ENCODE measurements around the gene KIF1B. TPM values are rescaled to one million over a fixed set of nuclear protein-coding genes. Genes with fewer than 3 reads are reported as not detected.

KIF1B gene
- polyA plus RNA-seq, 1 of the 3 experiments (the other 2 are of a cell fraction): 6.8 TPM

- ChIA-PET CTCF (interaction anchor here (1.0 kb wide), 1 partner anchor 16 kb away, joined by 3 read pairs; no protein-coding TSS in a partner anchor), POLR2A (no interaction called here)
- no peaks in the 10 kb centered on the region for H3K4me1 ChIP-seq (ENCODE audit: control insufficient read depth in 1 of 2, insufficient read depth in 2 of 2, low read depth in 1 of 2, low read length in 1 of 2)
- H4K20me1 ChIP-seq (ENCODE audit: insufficient read depth): no peaks in the 10 kb centered on the region
- H3F3A ChIP-seq (replicated peaks; ENCODE audit: insufficient read depth): peaks cover 8% of the 10 kb centered on the region
- no peaks in the 10 kb centered on the region for H3K9me3 ChIP-seq
- H3K79me2 ChIP-seq (ENCODE audit: insufficient read depth): no peaks in the 10 kb centered on the region
- H3K27me3 ChIP-seq (ENCODE audit: insufficient read depth): no peaks in the 10 kb centered on the region
- no peak overlapping the region for H3K9ac ChIP-seq
- no peak for DNase-seq
- H3K27ac ChIP-seq (ENCODE audit: low read depth in 2 of 2, low read length in 1 of 2): no peak overlapping the region
- H3K4me2 ChIP-seq: no peak overlapping the region
- no peak overlapping the region for H2AFZ ChIP-seq (ENCODE audit: low read depth)
- H3K4me3 ChIP-seq (ENCODE audit: low read depth in 2 of 2, low read length in 1 of 2): no peak overlapping the region
- TF ChIP-seq JUND (IDR thresholded peaks at IDR 0.05) (no peak), MAX (IDR thresholded peaks at IDR 0.05; ENCODE audit: low read depth) (no peak), TEAD4 (IDR thresholded peaks at IDR 0.05; ENCODE audit: borderline replicate concordance, insufficient read depth) (no peak), EP300 (IDR thresholded peaks at IDR 0.05; ENCODE audit: borderline replicate concordance in 1 of 2, low read depth in 1 of 2, low read length in 1 of 2) (no peak), GABPA (IDR thresholded peaks at IDR 0.05; ENCODE audit: low read depth) (no peak), NFIC (IDR thresholded peaks at IDR 0.05; ENCODE audit: borderline replicate concordance) (no peak), POLR2AphosphoS5 (IDR thresholded peaks at IDR 0.05; ENCODE audit: low read depth, low read length) (no peak), MEF2A (IDR thresholded peaks at IDR 0.05; ENCODE audit: borderline replicate concordance, low read depth) (no peak), RAD21 (IDR thresholded peaks at IDR 0.05; ENCODE audit: low read length) (no peak), EZH2phosphoT487 (IDR thresholded peaks at IDR 0.05; ENCODE audit: borderline replicate concordance, low read depth) (no peak), TAF1 (IDR thresholded peaks at IDR 0.05; ENCODE audit: borderline replicate concordance, low read depth, low read length) (no peak), USF1 (IDR thresholded peaks at IDR 0.05; ENCODE audit: borderline replicate concordance, low read depth) (no peak), SIN3A (IDR thresholded peaks at IDR 0.05; ENCODE audit: borderline replicate concordance, low read depth, low read length) (no peak), USF2 (IDR thresholded peaks at IDR 0.05; ENCODE audit: borderline replicate concordance, low read depth, low read length) (no peak), YY1 (IDR thresholded peaks at IDR 0.05; ENCODE audit: low read depth) (no peak), RXRA (IDR thresholded peaks at IDR 0.05; ENCODE audit: borderline replicate concordance, low read depth) (no peak)
- TF ChIP-seq, protein P1, sequence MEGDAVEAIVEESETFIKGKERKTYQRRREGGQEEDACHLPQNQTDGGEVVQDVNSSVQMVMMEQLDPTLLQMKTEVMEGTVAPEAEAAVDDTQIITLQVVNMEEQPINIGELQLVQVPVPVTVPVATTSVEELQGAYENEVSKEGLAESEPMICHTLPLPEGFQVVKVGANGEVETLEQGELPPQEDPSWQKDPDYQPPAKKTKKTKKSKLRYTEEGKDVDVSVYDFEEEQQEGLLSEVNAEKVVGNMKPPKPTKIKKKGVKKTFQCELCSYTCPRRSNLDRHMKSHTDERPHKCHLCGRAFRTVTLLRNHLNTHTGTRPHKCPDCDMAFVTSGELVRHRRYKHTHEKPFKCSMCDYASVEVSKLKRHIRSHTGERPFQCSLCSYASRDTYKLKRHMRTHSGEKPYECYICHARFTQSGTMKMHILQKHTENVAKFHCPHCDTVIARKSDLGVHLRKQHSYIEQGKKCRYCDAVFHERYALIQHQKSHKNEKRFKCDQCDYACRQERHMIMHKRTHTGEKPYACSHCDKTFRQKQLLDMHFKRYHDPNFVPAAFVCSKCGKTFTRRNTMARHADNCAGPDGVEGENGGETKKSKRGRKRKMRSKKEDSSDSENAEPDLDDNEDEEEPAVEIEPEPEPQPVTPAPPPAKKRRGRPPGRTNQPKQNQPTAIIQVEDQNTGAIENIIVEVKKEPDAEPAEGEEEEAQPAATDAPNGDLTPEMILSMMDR (IDR thresholded peaks at IDR 0.05): no peak
- TF ChIP-seq, protein P2, sequence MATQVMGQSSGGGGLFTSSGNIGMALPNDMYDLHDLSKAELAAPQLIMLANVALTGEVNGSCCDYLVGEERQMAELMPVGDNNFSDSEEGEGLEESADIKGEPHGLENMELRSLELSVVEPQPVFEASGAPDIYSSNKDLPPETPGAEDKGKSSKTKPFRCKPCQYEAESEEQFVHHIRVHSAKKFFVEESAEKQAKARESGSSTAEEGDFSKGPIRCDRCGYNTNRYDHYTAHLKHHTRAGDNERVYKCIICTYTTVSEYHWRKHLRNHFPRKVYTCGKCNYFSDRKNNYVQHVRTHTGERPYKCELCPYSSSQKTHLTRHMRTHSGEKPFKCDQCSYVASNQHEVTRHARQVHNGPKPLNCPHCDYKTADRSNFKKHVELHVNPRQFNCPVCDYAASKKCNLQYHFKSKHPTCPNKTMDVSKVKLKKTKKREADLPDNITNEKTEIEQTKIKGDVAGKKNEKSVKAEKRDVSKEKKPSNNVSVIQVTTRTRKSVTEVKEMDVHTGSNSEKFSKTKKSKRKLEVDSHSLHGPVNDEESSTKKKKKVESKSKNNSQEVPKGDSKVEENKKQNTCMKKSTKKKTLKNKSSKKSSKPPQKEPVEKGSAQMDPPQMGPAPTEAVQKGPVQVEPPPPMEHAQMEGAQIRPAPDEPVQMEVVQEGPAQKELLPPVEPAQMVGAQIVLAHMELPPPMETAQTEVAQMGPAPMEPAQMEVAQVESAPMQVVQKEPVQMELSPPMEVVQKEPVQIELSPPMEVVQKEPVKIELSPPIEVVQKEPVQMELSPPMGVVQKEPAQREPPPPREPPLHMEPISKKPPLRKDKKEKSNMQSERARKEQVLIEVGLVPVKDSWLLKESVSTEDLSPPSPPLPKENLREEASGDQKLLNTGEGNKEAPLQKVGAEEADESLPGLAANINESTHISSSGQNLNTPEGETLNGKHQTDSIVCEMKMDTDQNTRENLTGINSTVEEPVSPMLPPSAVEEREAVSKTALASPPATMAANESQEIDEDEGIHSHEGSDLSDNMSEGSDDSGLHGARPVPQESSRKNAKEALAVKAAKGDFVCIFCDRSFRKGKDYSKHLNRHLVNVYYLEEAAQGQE (IDR thresholded peaks at IDR 0.05; ENCODE audit: low read depth, low read length): no peak
- no peaks in the 10 kb centered on the region for H3K9me2 ChIP-seq
- peaks cover 20 to 22% of the 10 kb centered on the region in 2 experiments for H3K36me3 ChIP-seq (replicated peaks in 1 of 2; ENCODE audit: control insufficient read depth in 1 of 2, insufficient read depth in 2 of 2, low read length in 1 of 2)
- WGBS (ENCODE audit: low lambda C conversion rate): 75% methylated on average over 2 of the region's 2 CpGs
These were observed 143.3 kb downstream of the KIF1B start for GRCh38 chr1:10353693-10354092.

Measured in SK-N-SH (cell line).